ENCODE results near the gene GTPBP8. TPM values are rescaled to one million over a fixed set of nuclear protein-coding genes. Genes with fewer than 3 reads are reported as not detected.

GTPBP8 gene
- total RNA-seq, 1 experiment from 2014 or later, result 29.8 TPM

DNA sequence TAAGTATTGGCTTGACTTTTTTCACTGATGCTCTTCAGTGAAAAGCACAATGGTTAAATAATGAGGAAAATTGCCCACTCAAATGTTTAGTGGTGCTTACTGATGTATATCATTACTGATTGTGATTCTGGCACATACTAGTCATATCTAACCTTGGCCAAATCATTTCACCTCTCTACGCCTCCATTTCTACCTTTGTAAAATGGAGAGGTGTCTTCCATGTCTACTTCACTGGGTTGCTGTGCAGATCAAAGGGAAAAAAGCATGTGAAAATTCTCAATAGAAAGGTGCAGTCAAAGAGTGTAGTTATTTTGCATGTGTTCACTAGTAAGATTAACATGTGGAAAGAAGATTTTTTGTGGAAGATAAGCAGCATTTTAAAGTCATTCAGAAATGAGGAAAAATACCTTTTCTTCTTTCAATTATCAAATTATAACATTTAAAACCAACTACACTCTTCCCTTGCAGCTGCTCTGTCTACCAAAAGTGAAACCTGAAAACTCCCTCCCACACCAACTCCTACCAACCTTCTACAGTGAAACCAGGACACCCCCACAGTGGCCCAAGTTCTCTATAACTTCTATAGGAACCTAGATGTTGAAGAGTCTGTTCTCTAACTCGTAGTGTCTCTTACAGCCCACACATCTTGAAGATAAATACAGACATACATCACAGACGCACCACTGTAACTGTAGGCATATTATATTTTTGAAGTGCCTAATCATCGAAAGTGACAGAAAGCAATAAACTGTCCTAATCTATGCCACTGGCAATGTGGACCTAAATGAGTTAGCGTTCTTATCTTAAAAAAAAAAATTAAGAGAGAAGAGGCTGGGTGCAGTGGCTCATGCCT lies 17.2 kb upstream of the GTPBP8 start:
- Histone ChIP-seq H3K4ac (ENCODE audit: low read depth, low read length) (no peak overlapping the region), H3K79me2 (ENCODE audit: insufficient read depth, low read length) (no peaks in the 10 kb centered on the region), H3K9me3 (ENCODE audit: control insufficient read depth, low read depth, low read length) (no peaks in the 10 kb centered on the region), H4K20me1 (ENCODE audit: control insufficient read depth, insufficient read depth, insufficient read length) (no peaks in the 10 kb centered on the region), H3K27me3 (ENCODE audit: insufficient read depth, low read length) (no peaks in the 10 kb centered on the region), H2BK120ac (ENCODE audit: low read depth, low read length, poor library complexity, severe bottlenecking) (no peak overlapping the region), H2BK12ac (ENCODE audit: insufficient read length, low read depth, low read length) (no peak overlapping the region), H3K4me2 (ENCODE audit: insufficient read depth, insufficient read length, low read length) (no peak overlapping the region), H3K14ac (ENCODE audit: insufficient read depth, low read length) (no peak overlapping the region), H4K91ac (ENCODE audit: insufficient read length, low read depth, low read length) (no peak overlapping the region), H2BK20ac (ENCODE audit: low read depth, low read length, poor library complexity, severe bottlenecking) (no peak overlapping the region), H3K4me1 (ENCODE audit: insufficient read depth, low read length) (no peaks in the 10 kb centered on the region), H3K23me2 (ENCODE audit: insufficient read length, low read depth, low read length, poor library complexity, severe bottlenecking) (no peaks in the 10 kb centered on the region), H4K8ac (replicated peaks; ENCODE audit: insufficient read length, low read depth, low read length) (no peak overlapping the region), H3K18ac (ENCODE audit: insufficient read length, low read depth, low read length) (no peak overlapping the region), H2AK5ac (ENCODE audit: insufficient read length, low read length) (no peak overlapping the region), H3K79me1 (ENCODE audit: insufficient read depth, low read depth, low read length, poor library complexity, severe bottlenecking) (no peaks in the 10 kb centered on the region), H3K27ac (ENCODE audit: insufficient read length, low read depth, low read length) (no peak overlapping the region), H3T11ph (ENCODE audit: low read length) (no peak overlapping the region), H3K23ac (ENCODE audit: insufficient read length, low read depth, low read length) (no peak overlapping the region), H2BK5ac (ENCODE audit: insufficient read length, low read length) (no peak overlapping the region), H3K56ac (ENCODE audit: insufficient read length, low read depth, low read length) (no peak overlapping the region), H2BK15ac (ENCODE audit: low read depth, low read length) (no peak overlapping the region), H3K9ac (ENCODE audit: extremely low read depth, insufficient read length, low read length) (no peak overlapping the region), H4K5ac (ENCODE audit: insufficient read length, low read depth, low read length) (no peak overlapping the region), H2AFZ (ENCODE audit: low read length) (no peak overlapping the region)
- H3K27ac Mint-ChIP-seq, result no peak overlapping the region; a peak in 1 of 7 replicates
- no peaks in the 10 kb centered on the region for H3K4me1 Mint-ChIP-seq
- no peaks in the 10 kb centered on the region for H3K9me3 Mint-ChIP-seq
- DNase-seq, result no peak
- no peaks in the 10 kb centered on the region for H3K27me3 Mint-ChIP-seq (ENCODE audit: low read depth)
- no peak overlapping the region for H3K4me3 Mint-ChIP-seq
- no CpG with 5 or more reads among the region's 5 CpGs for WGBS (ENCODE audit: extremely low coverage, insufficient read length, low lambda C conversion rate)
- no peaks in the 10 kb centered on the region for H3K36me3 Mint-ChIP-seq (ENCODE audit: insufficient read depth in 1 of 3, low read depth in 3 of 3)
- TF ChIP-seq, protein P1, sequence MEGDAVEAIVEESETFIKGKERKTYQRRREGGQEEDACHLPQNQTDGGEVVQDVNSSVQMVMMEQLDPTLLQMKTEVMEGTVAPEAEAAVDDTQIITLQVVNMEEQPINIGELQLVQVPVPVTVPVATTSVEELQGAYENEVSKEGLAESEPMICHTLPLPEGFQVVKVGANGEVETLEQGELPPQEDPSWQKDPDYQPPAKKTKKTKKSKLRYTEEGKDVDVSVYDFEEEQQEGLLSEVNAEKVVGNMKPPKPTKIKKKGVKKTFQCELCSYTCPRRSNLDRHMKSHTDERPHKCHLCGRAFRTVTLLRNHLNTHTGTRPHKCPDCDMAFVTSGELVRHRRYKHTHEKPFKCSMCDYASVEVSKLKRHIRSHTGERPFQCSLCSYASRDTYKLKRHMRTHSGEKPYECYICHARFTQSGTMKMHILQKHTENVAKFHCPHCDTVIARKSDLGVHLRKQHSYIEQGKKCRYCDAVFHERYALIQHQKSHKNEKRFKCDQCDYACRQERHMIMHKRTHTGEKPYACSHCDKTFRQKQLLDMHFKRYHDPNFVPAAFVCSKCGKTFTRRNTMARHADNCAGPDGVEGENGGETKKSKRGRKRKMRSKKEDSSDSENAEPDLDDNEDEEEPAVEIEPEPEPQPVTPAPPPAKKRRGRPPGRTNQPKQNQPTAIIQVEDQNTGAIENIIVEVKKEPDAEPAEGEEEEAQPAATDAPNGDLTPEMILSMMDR (conservative IDR thresholded peaks at IDR 0.05), result no peak

All from H9 (cell line).